NCI-H1694 (cell line): ENCODE data around the gene FRAT1.

Experiments used
- DNase-seq: peaks from one replicate; lab custom pipeline; 2025; lab: John Stamatoyannopoulos, UW

The FRAT1 gene

DNA sequence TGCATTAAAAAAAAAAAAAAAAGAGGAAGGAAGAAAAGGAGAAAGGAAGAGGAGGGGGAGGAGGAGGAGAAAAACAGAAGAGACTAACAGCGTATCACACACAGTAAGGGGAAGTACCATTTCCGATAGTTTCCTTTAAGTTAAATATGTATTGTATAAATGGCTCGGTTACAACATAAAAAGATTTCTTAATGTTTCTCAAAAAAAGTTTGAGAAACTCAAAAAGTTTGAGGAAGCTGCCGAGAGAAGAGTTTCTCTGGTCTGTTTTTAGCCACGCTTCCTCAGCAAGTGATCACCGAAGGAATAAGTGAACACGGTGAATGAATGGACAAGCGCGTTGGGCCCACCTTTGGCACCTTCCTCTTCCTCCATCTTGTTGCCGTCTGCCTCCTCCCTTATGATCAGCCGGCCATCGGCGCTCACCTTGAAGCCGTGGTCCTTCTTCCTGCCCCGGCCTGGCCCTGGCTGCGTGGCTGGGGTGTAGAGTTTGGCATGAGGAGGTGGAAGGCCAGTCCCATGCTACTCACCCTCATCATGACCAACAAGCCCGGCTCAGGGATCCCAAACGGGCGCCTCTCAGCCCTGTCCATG lies 46.8 kb downstream of the FRAT1 start:
- DNase-seq, result no peak

DNA sequence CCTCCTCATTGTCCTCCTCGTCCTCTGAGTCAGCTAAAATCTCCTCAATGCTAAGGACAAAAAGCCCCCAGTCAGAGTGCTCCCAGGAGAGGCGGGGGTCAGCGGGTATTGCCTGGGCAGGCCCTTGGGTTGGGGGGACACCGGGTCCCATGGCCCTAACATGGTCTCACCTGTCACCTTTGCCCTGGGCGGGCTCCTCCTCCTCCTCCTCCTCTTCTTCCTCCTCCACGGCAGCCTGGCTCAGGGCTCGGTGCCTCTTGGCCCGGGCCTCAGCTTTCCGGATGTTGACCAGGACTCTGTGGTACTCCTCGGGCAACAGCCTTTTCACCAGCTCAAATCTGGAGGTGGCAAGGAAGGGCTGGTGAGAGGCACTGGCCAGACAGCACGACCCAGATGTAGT lies 47.5 kb downstream of the FRAT1 start:
- DNase-seq, result no peak

- DNase-seq, result no peak
These were observed 48.1 kb downstream of the FRAT1 start for GRCh38 chr10:97367126-97367649.
